Lower leg skin (tissue), 3 donors: ENCODE results near the gene SPAAR.

Experiments
- CTCF ChIP-seq, 3 donors: fragments of 450-650 bp; IDR thresholded peaks; one replicate each; pipeline ENCODE4 v1.5.1; 2016; ENCODE audit warnings: antibody characterized with exemption in 3 of 3, mild to moderate bottlenecking in 3 of 3, moderate library complexity in 2 of 3
- POLR2A ChIP-seq, 2 donors: fragments of 450-650 bp; IDR thresholded peaks; one replicate each; pipeline ENCODE4 v1.6.1; 2016 to 2017; ENCODE audit warnings: antibody characterized with exemption in 2 of 2, mild to moderate bottlenecking in 1 of 2, moderate library complexity in 1 of 2

- no peak for TF ChIP-seq POLR2A (IDR thresholded peaks at IDR 0.05)
- no peak for TF ChIP-seq CTCF (IDR thresholded peaks at IDR 0.05)
Observed at GRCh38 chr9:35923927-35924763, 14.9 kb downstream of the SPAAR start.
